HEK293 (cell line): ENCODE data around the gene SLC1A2.

Source experiments
- CTCF ChIA-PET: fragments of 350-600 bp; formaldehyde crosslinking; extraction: SDS; loops from one replicate; lab custom pipeline; 2021; ENCODE audit warnings: antibody characterized with exemption; lab: Yijun Ruan, JAX
- POLR2A ChIA-PET: fragments of 300-600 bp; formaldehyde crosslinking; extraction: SDS; loops from one replicate; lab custom pipeline; 2020; ENCODE audit warnings: antibody characterized with exemption, inconsistent platforms; lab: Yijun Ruan, JAX
- H3K27ac ChIP-seq: fragments of 200-500 bp; sonication (Bioruptor generic); 2 replicates; pipeline ENCODE4 v1.5.1; 2014; ENCODE audit warnings: low read depth, low read length, control low read depth, inconsistent platforms; ENCODE audit errors: extremely low read depth
- H3K36me3 ChIP-seq, 2 experiments: fragments of 200-500 bp in 1 of 2; sonication (Bioruptor generic) in 1 of 2; 1 replicate in 1 of 2; 2 replicates in 1 of 2; pipeline ENCODE4 v1.5.1; 2014 to 2017; ENCODE audit warnings: inconsistent platforms in 2 of 2, low read length in 2 of 2; ENCODE audit not compliant: control insufficient read depth in 2 of 2, insufficient read depth in 1 of 2
- H3K4me1 ChIP-seq: fragments of 200-500 bp; sonication (Bioruptor generic); 2 replicates; pipeline ENCODE4 v1.5.1; 2014; ENCODE audit warnings: mild to moderate bottlenecking, low read length, inconsistent platforms; ENCODE audit not compliant: control insufficient read depth, insufficient read depth
- H3K4me3 ChIP-seq: 2 replicates; pipeline ENCODE4 v1.5.1; 2011; ENCODE audit warnings: low read depth, mild to moderate bottlenecking, control low read depth, low read length, moderate library complexity
- H3K9me3 ChIP-seq: fragments of 200-500 bp; sonication (Bioruptor generic); 2 replicates; pipeline ENCODE4 v1.5.1; 2014; ENCODE audit warnings: low read depth, low read length, inconsistent platforms; ENCODE audit not compliant: control insufficient read depth, insufficient read depth
- IKZF3 ChIP-seq: fragments of 450-650 bp; IDR thresholded peaks from 2 replicates; pipeline ENCODE4 v1.5.0; 2018; ENCODE audit warnings: missing biosample characterization, mild to moderate bottlenecking, missing genetic modification characterization, moderate library complexity
- OVOL3 ChIP-seq: fragments of 450-650 bp; formaldehyde crosslinking; IDR thresholded peaks from 2 replicates; pipeline ENCODE4 v1.5.1; 2016; ENCODE audit warnings: missing biosample characterization, missing genetic modification characterization
- SETDB1 ChIP-seq: IDR thresholded peaks from one replicate; pipeline ENCODE4 v1.6.1; 2017; ENCODE audit warnings: mild to moderate bottlenecking, low read length, moderate library complexity, mixed read lengths; ENCODE audit not compliant: insufficient read length
- ZBTB21 ChIP-seq: fragments of 450-650 bp; formaldehyde crosslinking; IDR thresholded peaks from 2 replicates; pipeline ENCODE4 v1.5.1; 2017; ENCODE audit warnings: missing biosample characterization, missing genetic modification characterization
- ZNF184 ChIP-seq: fragments of 450-650 bp; IDR thresholded peaks from 2 replicates; pipeline ENCODE4 v1.5.1; 2018; ENCODE audit warnings: missing biosample characterization, mild to moderate bottlenecking, missing genetic modification characterization
- ZNF24 ChIP-seq: fragments of 450-650 bp; formaldehyde crosslinking; IDR thresholded peaks from 2 replicates; pipeline ENCODE4 v1.5.1; 2016; ENCODE audit warnings: missing biosample characterization, missing genetic modification characterization
- ZNF248 ChIP-seq: fragments of 450-650 bp; formaldehyde crosslinking; IDR thresholded peaks from 2 replicates; pipeline ENCODE4 v1.5.1; 2017; ENCODE audit warnings: missing biosample characterization, missing genetic modification characterization
- ZNF335 ChIP-seq: fragments of 450-650 bp; formaldehyde crosslinking; conservative IDR thresholded peaks from 2 replicates; pipeline ENCODE4 v1.5.1; 2016; ENCODE audit warnings: missing biosample characterization, missing genetic modification characterization
- ZNF366 ChIP-seq: fragments of 450-650 bp; formaldehyde crosslinking; conservative IDR thresholded peaks from 2 replicates; pipeline ENCODE4 v1.5.1; 2016; ENCODE audit warnings: missing biosample characterization, missing genetic modification characterization
- ZNF416 ChIP-seq: fragments of 450-650 bp; formaldehyde crosslinking; IDR thresholded peaks from 2 replicates; pipeline ENCODE4 v1.5.1; 2016; ENCODE audit warnings: missing biosample characterization, missing genetic modification characterization
- ZNF513 ChIP-seq: fragments of 450-650 bp; IDR thresholded peaks from 2 replicates; pipeline ENCODE4 v1.5.1; 2018; ENCODE audit warnings: missing biosample characterization, missing genetic modification characterization
- ZNF518A ChIP-seq: fragments of 450-650 bp; formaldehyde crosslinking; conservative IDR thresholded peaks from 2 replicates; pipeline ENCODE4 v1.5.1; 2016; ENCODE audit warnings: low read depth, missing biosample characterization, missing genetic modification characterization
- ZNF629 ChIP-seq: fragments of 450-650 bp; formaldehyde crosslinking; IDR thresholded peaks from 2 replicates; pipeline ENCODE4 v1.5.1; 2017; ENCODE audit warnings: missing biosample characterization, missing genetic modification characterization
- ZNF660 ChIP-seq: fragments of 450-650 bp; IDR thresholded peaks from 2 replicates; pipeline ENCODE4 v1.5.1; 2018; ENCODE audit warnings: missing biosample characterization, mild to moderate bottlenecking, missing genetic modification characterization
- TF ChIP-seq, protein P1 (sequence below): fragments of 450-650 bp; formaldehyde crosslinking; IDR thresholded peaks from 2 replicates; pipeline ENCODE4 v1.5.1; 2016; ENCODE audit warnings: missing biosample characterization, missing genetic modification characterization
- TF ChIP-seq, protein P2 (sequence below): fragments of 450-650 bp; formaldehyde crosslinking; IDR thresholded peaks from 2 replicates; pipeline ENCODE4 v1.5.1; 2017; ENCODE audit warnings: missing biosample characterization, missing genetic modification characterization
- TF ChIP-seq, protein P3 (sequence below): fragments of 450-650 bp; formaldehyde crosslinking; IDR thresholded peaks from 2 replicates; pipeline ENCODE4 v1.5.1; 2016; ENCODE audit warnings: missing biosample characterization, missing genetic modification characterization

SLC1A2 gene

DNA sequence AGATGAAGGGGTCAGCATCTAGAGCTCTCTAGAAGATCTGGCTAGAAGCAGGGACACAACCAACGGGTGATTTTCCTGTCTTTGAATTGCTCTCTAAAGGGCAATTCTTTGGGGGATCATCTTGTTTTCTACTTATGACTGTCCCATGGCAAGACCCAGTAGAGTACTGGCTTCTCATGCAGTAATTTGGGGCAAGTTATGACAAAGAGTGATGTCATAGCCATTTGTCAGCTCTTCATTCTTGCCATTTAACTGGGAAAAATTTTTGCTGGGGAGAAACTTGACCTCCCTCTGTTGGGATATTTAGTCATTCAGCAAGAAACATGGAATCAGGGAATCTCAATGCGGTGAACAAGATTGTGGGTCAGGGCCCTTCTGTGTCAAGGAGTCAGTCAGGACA, 80.4 kb downstream of the SLC1A2 start:
- H3K36me3 ChIP-seq, result no peaks in the 10 kb centered on the region
- TF ChIP-seq ZBTB21 (tag by site-specific recombination) (peak; percentile 33; the same call in 1 of the 2 replicates), IKZF3 (no peak)
- TF ChIP-seq, all 188 proteins: peak for 1
- H3K27ac ChIP-seq, result no peak overlapping the region
- ChIA-PET CTCF (interaction anchor here (0.6 to 0.7 kb wide), 2 partner anchors 8 to 1408 kb away, joined by 3 read pairs; no protein-coding TSS in a partner anchor), POLR2A (no interaction called here)
- no peaks in the 10 kb centered on the region for H3K4me1 ChIP-seq
- no peak overlapping the region for H3K4me3 ChIP-seq
- H3K9me3 ChIP-seq, result no peaks in the 10 kb centered on the region

- Histone ChIP-seq H3K27ac (no peak overlapping the region), H3K4me1 (no peaks in the 10 kb centered on the region), H3K9me3 (no peaks in the 10 kb centered on the region), H3K36me3 (no peaks in the 10 kb centered on the region), H3K4me3 (no peak overlapping the region)
- ChIA-PET POLR2A (no interaction called here), CTCF (no interaction called here)
- TF ChIP-seq ZNF416 (no peak), ZNF248 (tag by site-specific recombination) (no peak)
These were observed 81.4 kb downstream of the SLC1A2 start for GRCh38 chr11:35337914-35338305.

DNA sequence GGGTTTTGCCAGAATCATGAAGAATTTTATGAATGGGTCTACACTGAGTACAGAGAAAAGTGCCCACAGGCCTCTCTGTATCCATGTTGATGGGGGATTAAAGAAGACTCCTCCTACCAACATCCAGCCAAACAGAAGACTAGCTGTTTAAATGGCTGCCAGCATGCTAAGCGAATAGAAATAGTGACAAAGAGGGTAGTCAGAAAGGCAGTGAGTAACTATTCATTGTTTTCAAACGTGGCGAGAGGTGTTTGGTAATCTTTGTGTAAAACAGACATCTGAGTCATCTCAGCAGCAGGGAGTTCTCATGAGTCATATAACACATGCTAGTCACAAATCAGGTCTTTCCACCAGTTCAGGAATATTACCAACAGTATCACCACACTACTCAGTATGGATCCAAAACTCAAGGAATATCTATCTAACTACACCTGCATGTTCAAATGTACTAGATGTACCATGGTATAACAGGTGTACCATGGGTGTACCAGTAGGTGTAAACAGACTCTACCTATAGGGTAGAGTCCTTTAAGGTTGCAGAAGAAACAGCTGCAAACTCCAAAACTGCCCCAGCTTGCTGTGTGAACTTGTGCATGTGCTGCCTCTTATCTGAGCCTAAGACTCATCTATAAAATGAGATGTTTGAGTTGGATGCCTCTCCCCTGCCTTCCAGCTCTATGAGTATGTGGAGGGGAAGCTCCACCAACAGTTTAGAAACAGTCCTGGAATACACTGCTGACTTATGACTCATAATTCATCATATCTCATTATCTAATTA, 82.0 kb downstream of the SLC1A2 start:
- ChIA-PET POLR2A (no interaction called here), CTCF (interaction anchor here (1.2 kb wide), 1 partner anchor 410 kb away, joined by 4 read pairs; no protein-coding TSS in a partner anchor)
- H3K9me3 ChIP-seq, result no peaks in the 10 kb centered on the region
- no peaks in the 10 kb centered on the region for H3K4me1 ChIP-seq
- no peak overlapping the region for H3K4me3 ChIP-seq
- no peak overlapping the region for H3K27ac ChIP-seq
- no peaks in the 10 kb centered on the region for H3K36me3 ChIP-seq
- TF ChIP-seq SETDB1 (peak; percentile 86), ZNF335 (tag by site-specific recombination) (peak; percentile 35; the same call in 1 of the 2 replicates), ZNF366 (tag by site-specific recombination) (0 out of 2 replicates have a peak, but pooled peaks have one; percentile 21), ZNF184 (peak; percentile 78; the same call in 1 of the 2 replicates), OVOL3 (tag by site-specific recombination) (no peak), ZNF518A (tag by site-specific recombination) (0 out of 2 replicates have a peak, but pooled peaks have one; percentile 20), ZBTB21 (tag by site-specific recombination) (0 out of 2 replicates have a peak, but pooled peaks have one; percentile 26), ZNF629 (tag by site-specific recombination) (peak; percentile 59), ZNF660 (peak; percentile 49), ZNF513 (tag by site-specific recombination) (no peak), ZNF24 (tag by site-specific recombination) (0 out of 2 replicates have a peak, but pooled peaks have one; percentile 40)
- TF ChIP-seq, protein P1, sequence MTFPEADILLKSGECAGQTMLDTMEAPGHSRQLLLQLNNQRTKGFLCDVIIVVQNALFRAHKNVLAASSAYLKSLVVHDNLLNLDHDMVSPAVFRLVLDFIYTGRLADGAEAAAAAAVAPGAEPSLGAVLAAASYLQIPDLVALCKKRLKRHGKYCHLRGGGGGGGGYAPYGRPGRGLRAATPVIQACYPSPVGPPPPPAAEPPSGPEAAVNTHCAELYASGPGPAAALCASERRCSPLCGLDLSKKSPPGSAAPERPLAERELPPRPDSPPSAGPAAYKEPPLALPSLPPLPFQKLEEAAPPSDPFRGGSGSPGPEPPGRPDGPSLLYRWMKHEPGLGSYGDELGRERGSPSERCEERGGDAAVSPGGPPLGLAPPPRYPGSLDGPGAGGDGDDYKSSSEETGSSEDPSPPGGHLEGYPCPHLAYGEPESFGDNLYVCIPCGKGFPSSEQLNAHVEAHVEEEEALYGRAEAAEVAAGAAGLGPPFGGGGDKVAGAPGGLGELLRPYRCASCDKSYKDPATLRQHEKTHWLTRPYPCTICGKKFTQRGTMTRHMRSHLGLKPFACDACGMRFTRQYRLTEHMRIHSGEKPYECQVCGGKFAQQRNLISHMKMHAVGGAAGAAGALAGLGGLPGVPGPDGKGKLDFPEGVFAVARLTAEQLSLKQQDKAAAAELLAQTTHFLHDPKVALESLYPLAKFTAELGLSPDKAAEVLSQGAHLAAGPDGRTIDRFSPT, result 0 out of 2 replicates have a peak, but pooled peaks have one; percentile 34
- TF ChIP-seq, protein P2, sequence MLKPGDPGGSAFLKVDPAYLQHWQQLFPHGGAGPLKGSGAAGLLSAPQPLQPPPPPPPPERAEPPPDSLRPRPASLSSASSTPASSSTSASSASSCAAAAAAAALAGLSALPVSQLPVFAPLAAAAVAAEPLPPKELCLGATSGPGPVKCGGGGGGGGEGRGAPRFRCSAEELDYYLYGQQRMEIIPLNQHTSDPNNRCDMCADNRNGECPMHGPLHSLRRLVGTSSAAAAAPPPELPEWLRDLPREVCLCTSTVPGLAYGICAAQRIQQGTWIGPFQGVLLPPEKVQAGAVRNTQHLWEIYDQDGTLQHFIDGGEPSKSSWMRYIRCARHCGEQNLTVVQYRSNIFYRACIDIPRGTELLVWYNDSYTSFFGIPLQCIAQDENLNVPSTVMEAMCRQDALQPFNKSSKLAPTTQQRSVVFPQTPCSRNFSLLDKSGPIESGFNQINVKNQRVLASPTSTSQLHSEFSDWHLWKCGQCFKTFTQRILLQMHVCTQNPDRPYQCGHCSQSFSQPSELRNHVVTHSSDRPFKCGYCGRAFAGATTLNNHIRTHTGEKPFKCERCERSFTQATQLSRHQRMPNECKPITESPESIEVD (tag by site-specific recombination), result 0 out of 2 replicates have a peak, but pooled peaks have one; percentile 20
- TF ChIP-seq, protein P3, sequence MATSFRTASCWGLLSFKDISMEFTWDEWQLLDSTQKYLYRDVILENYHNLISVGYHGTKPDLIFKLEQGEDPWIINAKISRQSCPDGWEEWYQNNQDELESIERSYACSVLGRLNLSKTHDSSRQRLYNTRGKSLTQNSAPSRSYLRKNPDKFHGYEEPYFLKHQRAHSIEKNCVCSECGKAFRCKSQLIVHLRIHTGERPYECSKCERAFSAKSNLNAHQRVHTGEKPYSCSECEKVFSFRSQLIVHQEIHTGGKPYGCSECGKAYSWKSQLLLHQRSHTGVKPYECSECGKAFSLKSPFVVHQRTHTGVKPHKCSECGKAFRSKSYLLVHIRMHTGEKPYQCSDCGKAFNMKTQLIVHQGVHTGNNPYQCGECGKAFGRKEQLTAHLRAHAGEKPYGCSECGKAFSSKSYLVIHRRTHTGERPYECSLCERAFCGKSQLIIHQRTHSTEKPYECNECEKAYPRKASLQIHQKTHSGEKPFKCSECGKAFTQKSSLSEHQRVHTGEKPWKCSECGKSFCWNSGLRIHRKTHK, result peak; percentile 83
